D721Med (cell line): ENCODE measurements around the gene SERINC3.

Experiments
- DNase-seq: peaks from one replicate; pipeline ENCODE4 v3.0.0; 2011; ENCODE audit warnings: low spot score; ENCODE audit not compliant: insufficient read length
- FAIRE-seq: peaks from 2 replicates; lab custom pipeline; 2011; peaks lifted over from hg19 to GRCh38; lab: Jason Lieb, UNC
- CTCF ChIP-seq: IDR thresholded peaks from 2 replicates; pipeline ENCODE4 v1.5.1; 2012; ENCODE audit warnings: mild to moderate bottlenecking, control low read depth; ENCODE audit not compliant: insufficient read depth; ENCODE audit errors: missing control alignments

SERINC3 gene

GRCh38 chr20:44533928-44534327 is 12.1 kb upstream of the SERINC3 start:
- no peak for TF ChIP-seq CTCF
- no peak for FAIRE-seq
- DNase-seq, result no peak

- DNase-seq (no peak), FAIRE-seq (no peak)
- TF ChIP-seq CTCF, result no peak
Observed at GRCh38 chr20:44532981-44533331, 11.1 kb upstream of the SERINC3 start.

- no peak for FAIRE-seq
Observed at GRCh38 chr20:44532259-44532980, 10.6 kb upstream of the SERINC3 start.

GRCh38 chr20:44528309-44528708 is 6.4 kb upstream of the SERINC3 start:
- no peak for FAIRE-seq
- no peak for TF ChIP-seq CTCF
- no peak for DNase-seq

More at GRCh38 chr20:44532259-44532980, 10.6 kb upstream of the SERINC3 start:
- no peak for TF ChIP-seq CTCF
- no peak for DNase-seq

- TF ChIP-seq CTCF, result no peak
- FAIRE-seq (no peak), DNase-seq (no peak)
Observed at GRCh38 chr20:44527716-44528199, 5.9 kb upstream of the SERINC3 start.

GRCh38 chr20:44526129-44526528 is 4.3 kb upstream of the SERINC3 start:
- FAIRE-seq, result no peak
- DNase-seq, result no peak
- TF ChIP-seq CTCF, result no peak

- no peak for TF ChIP-seq CTCF
- FAIRE-seq (no peak), DNase-seq (no peak)
Observed at GRCh38 chr20:44523746-44524145, 1.9 kb upstream of the SERINC3 start.
